Lower leg skin (tissue), 3 donors: ENCODE data around the gene SLC7A7.

ENCODE experiments used
- CTCF ChIP-seq, 3 donors: fragments of 450-650 bp; IDR thresholded peaks; one replicate each; pipeline ENCODE4 v1.5.1; 2016; ENCODE audit warnings: antibody characterized with exemption in 3 of 3, mild to moderate bottlenecking in 3 of 3, moderate library complexity in 2 of 3
- POLR2A ChIP-seq, 2 donors: fragments of 450-650 bp; IDR thresholded peaks; one replicate each; pipeline ENCODE4 v1.6.1; 2016 to 2017; ENCODE audit warnings: antibody characterized with exemption in 2 of 2, mild to moderate bottlenecking in 1 of 2, moderate library complexity in 1 of 2

- TF ChIP-seq CTCF (IDR thresholded peaks at IDR 0.05) (no peak), POLR2A (IDR thresholded peaks at IDR 0.05) (no peak)
Measured at GRCh38 chr14:22808388-22809209, 6.6 kb downstream of the SLC7A7 start.
